Measurements from ENCODE around the gene USHBP1. TPM values are rescaled to one million over a fixed set of nuclear protein-coding genes. Genes with fewer than 3 reads are reported as not detected.

USHBP1 gene
- total RNA-seq, 1 donor from 2014 or later, result 2.1 TPM

DNA sequence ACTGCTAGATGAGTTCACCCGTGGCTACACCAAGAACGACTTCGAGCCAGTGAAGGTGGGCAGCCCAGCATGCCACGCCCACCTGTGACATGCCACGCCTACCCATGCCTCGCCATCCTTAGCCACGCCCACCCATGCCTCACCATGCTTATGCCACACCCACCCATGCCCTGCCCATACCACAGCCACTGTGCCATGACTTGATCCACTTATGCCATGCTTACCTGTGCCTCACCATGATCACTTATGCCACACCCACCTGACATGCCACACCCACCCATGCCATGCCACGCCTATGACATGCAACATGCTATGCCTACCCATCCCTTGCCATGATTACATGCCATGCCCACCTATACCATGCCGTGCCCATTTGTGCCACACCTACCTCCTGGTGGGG is 62.3 kb downstream of the USHBP1 start:
- Histone ChIP-seq H3K9ac (ENCODE audit: low read depth in 1 of 3, low read length in 3 of 3) (no peak overlapping the region), H3K4me3 (ENCODE audit: low read length in 3 of 3) (no peak overlapping the region), H3K27ac (ENCODE audit: low read depth, low read length) (no peak overlapping the region), H3K36me3 (ENCODE audit: control insufficient read depth in 3 of 3, insufficient read depth in 3 of 3, low read length in 3 of 3) (peaks cover 27 to 41% (median 35%) of the 10 kb centered on the region in 3 donors), H3K4me1 (ENCODE audit: control insufficient read depth in 3 of 3, insufficient read depth in 3 of 3, low read length in 3 of 3) (no peaks in the 10 kb centered on the region), H3K27me3 (ENCODE audit: control insufficient read depth in 3 of 3, insufficient read depth in 3 of 3, low read length in 3 of 3) (no peaks in the 10 kb centered on the region), H3K9me3 (ENCODE audit: control insufficient read depth in 3 of 3, low read length in 3 of 3) (no peaks in the 10 kb centered on the region)

DNA sequence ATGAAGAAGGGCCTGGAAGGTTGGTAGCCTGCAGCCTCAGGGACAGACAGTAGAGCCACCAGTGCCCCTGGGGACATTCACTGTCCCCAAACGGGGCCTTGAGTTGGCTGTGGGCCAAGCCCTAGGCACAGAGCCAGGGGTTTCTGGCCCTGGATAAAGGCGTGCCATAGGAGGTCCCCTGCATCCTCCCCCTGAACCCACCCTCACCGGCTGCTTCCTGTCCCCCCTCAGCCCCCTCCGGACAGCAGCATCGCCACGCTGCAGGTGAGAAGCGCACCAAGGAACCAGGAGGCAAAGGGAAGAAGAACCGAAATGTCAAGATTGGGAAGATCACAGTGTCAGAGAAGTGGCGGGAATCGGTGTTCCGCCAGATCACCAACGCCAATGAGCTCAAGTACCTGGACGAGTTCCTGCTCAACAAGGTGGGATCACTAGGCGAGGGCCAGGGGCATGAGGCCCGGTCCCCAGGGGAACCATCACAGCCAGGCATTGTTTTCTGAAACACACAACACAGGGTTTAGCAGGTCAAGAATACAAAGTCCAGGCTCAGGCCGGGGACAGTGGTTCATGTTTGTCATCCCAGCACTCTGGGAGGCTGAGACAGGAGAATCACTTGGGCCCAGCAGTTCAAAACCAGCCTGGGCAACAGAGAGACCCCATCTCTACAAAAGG is 64.0 kb downstream of the USHBP1 start:
- Histone ChIP-seq H3K27me3 (ENCODE audit: control insufficient read depth in 3 of 3, insufficient read depth in 3 of 3, low read length in 3 of 3) (no peaks in the 10 kb centered on the region), H3K36me3 (ENCODE audit: control insufficient read depth in 3 of 3, insufficient read depth in 3 of 3, low read length in 3 of 3) (peaks cover 24 to 40% (median 29%) of the 10 kb centered on the region in 3 donors), H3K9ac (ENCODE audit: low read depth in 1 of 3, low read length in 3 of 3) (no peak overlapping the region), H3K27ac (ENCODE audit: low read depth, low read length) (no peak overlapping the region), H3K9me3 (ENCODE audit: control insufficient read depth in 3 of 3, low read length in 3 of 3) (no peaks in the 10 kb centered on the region), H3K4me1 (ENCODE audit: control insufficient read depth in 3 of 3, insufficient read depth in 3 of 3, low read length in 3 of 3) (no peaks in the 10 kb centered on the region), H3K4me3 (ENCODE audit: low read length in 3 of 3) (no peak overlapping the region)

Other genes with a start within 250 kb of the USHBP1 start
- gene CPAMD8, start 237.9 kb downstream of the USHBP1 start, total RNA-seq, result 3.7 TPM
- gene HAUS8, start 189.3 kb downstream of the USHBP1 start, total RNA-seq, result 2.6 TPM
- gene MYO9B, start 189.0 kb downstream of the USHBP1 start, total RNA-seq, result 12.5 TPM
- gene USE1, start 49.4 kb downstream of the USHBP1 start, total RNA-seq, result 19.3 TPM
- gene OCEL1, start 38.5 kb downstream of the USHBP1 start, total RNA-seq, result 4.7 TPM
- gene NR2F6, start 18.8 kb downstream of the USHBP1 start, total RNA-seq, result 21.9 TPM
- gene BABAM1, start 2.7 kb upstream of the USHBP1 start, total RNA-seq, result 64.7 TPM
- gene ANKLE1, start 17.2 kb upstream of the USHBP1 start, total RNA-seq, result 0.52 TPM
- gene ABHD8, start 38.7 kb upstream of the USHBP1 start, total RNA-seq, result 6.8 TPM
- gene MRPL34, start 41.1 kb upstream of the USHBP1 start, total RNA-seq, result 11.5 TPM
- gene DDA1, start 44.8 kb upstream of the USHBP1 start, total RNA-seq, result 5.7 TPM
- gene ANO8, start 70.1 kb upstream of the USHBP1 start, total RNA-seq, result 1.6 TPM
- gene GTPBP3, start 72.8 kb upstream of the USHBP1 start, total RNA-seq, result 4.7 TPM
- 12.5 TPM for gene PLVAP, start 112.6 kb upstream of the USHBP1 start, total RNA-seq
- not detected for gene CCDC194, start 129.5 kb upstream of the USHBP1 start, total RNA-seq
- gene BST2, start 140.9 kb upstream of the USHBP1 start, total RNA-seq, result 11.5 TPM
- gene MVB12A, start 155.3 kb upstream of the USHBP1 start, total RNA-seq, result 21.9 TPM
- 0.52 TPM for gene TMEM221, start 183.9 kb upstream of the USHBP1 start, total RNA-seq
- gene NXNL1, start 196.2 kb upstream of the USHBP1 start, total RNA-seq, result not detected
- gene SLC27A1, start 205.8 kb upstream of the USHBP1 start, total RNA-seq, result 12.0 TPM
- gene PGLS, start 246.9 kb upstream of the USHBP1 start, total RNA-seq, result 39.1 TPM